GM21529 (cell line): Measurements from ENCODE around the gene PGM2.
"Not testable (repeated sequence)": the region's sequence is repeated elsewhere in the genome, so short reads cannot be mapped to it uniquely, and the experiment has no call there.

ENCODE experiments used
- ATAC-seq: cut with Tn5 transposase; IDR thresholded peaks from one replicate; pipeline ENCODE4 v1.9.1; 2021; ENCODE audit not compliant: unreplicated experiment

The PGM2 gene

DNA sequence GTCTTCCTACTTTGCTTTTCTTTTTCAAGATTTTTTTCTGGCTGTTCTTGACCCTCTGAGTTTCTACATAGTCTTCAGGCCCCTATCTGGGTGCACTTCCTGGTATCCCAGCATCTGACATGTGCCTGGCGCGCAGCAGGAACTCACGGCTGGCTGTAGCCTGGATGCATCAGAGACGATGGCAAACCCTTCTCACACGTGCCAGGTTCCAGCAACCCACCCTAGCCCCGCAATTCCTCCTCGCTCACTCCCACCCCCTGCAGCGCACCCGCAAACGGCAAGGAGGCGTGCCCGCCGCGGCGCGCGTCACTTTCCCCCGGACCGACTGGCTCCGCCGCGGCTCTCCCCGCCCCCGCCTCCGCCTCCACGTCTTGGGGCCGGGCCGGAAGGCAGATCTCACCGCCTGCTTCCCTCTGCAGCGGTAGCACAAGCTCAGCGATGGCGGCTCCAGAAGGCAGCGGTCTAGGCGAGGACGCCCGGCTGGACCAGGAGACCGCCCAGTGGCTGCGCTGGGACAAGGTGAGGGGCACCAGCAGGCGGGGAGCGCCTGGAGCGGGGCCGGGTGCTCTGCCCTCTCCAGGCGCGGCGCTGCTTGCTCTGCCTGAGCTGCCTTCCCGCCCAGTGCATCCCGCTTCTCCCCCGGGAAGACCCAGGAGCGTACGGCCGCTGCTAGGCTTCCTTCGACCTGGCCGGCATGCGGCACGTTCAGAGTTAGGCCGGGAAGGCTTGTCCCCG, at the start of gene PGM2:
TSS of gene PGM2 (plus strand) at position 392 of the 735 bp plus-strand sequence. CDS start at position 439, 47 bp downstream.
- peak; percentile 96 for ATAC-seq

DNA sequence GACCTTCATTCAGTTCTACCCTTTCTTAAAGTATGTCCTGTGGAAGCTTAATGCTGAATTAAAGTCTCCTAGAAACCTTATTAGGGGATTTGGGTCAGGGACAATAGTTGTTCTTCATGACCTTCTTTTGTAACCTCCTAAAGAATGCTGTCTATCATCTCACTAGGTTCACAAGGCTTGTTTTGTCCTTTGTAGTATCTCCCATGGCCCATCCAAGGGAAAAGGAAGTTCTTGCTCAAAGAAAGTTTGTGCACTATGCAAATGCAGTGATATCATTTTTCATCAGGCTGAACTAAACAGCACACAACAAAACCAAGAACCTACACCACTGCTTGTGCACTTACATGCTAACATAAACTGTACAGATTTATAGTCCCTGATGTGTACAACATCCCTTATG, 46.6 kb upstream of the PGM2 start:
- no peak for ATAC-seq

DNA sequence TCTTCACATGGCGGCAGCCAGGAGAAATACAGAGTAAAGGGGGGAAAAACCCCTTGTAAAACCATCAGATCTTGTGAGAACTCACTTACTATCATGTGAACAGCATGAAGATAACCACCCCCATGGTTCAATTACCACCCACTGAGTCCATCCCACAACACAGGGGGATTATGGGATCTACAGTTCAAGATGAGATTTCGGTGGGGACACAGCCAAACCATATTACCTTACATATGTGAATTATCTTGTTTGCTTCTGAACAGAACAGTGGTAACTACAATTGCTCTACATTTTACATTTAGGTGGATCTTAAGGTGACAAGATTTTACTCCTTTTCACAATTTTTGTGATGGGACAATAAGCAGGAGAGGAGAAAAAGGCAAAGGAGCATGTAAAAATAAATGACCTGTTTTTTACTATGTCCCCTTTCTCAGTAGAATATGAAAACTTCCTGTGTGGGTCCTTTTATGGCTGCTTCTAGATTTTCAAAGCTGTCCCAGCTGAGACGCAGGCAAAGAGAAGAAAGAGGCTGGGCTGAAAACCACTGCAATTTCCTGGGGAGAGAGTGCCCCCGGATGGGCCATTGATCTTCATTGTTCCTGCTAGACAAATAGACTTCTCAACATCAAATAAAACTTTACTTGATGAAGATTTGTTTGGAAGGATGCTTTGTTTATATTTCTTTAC, 45.9 kb upstream of the PGM2 start:
- ATAC-seq: no peak

DNA sequence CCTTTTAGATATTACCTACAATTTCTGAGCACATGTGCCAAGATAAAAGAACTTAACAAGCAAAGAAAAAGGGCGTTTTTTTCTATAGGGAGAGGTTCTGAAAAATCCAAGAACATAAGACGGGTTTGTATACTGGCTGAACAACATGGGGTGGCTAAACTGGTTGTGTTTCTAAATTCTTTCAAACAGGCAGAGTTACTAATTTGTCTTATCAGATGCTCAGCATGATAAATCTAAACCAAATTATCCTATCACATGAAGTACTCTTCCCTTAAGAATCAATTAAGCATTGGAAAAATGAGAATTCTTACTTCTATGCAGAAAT, 45.4 kb upstream of the PGM2 start:
- no peak for ATAC-seq

DNA sequence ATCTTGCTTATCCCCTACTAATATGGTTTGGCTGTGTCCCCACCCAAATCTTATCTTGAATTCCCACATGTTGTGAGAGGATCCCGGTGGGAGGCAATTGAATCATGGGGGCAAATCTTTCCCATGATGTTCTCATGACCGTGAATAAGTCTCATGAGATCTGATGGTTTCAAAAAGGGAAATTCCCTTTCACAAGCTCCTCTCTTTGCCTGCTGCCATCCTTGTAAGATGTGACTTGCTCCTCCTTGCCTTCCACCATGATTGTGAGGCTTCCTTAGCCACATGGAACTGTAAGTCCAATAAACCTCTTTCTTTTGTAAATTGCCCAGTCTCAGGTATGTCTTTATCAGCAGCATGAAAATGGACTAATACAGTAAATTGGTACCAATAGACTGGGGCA, 40.2 kb upstream of the PGM2 start:
- ATAC-seq: not testable (repeated sequence)

DNA sequence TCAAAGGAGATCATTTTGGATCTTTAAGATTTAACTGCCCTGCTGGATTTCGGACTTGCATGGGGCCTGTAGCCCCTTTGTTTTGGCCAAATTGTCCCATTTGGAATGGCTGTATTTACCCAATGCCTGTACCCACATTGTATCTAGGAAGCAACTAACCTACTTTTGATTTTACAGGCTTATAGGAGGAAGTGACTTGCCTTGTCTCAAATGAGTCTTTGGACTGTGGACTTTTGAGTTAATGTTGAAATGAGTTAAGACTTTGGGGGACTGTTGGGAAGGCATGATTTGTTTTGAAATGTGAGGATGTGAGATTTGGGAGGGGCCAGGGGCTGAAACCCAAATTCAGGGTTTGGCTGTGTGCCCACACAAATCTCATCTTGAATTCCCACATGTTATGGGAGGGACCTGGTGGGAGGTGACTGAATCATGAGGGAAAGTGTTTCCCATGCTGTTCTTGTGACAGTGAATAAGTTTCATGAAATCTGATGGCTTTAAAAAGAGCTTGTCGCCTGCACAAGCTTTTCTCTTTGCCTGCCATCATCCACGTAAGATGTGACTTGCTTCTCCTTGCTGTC, 38.5 kb upstream of the PGM2 start:
- not testable (repeated sequence) for ATAC-seq

DNA sequence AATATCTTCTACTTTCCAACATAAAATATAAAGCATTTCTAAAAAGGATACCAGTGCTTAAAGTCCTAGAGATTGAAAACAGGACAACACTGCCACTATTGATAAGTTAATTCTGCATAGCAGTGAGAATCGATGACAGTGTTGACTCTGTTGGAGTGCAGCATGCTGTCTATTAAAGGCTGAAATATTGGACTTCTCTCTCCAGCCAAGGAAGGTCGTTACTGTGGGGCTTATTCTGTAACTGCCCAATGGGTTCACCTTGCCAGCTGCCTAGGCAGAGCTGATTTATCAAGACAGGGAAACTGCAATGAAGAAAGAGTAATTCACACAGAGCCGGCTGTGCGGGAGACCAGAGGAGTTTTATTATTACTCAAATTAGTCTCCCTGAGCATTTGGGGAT, 37.7 kb upstream of the PGM2 start:
- ATAC-seq: no peak

DNA sequence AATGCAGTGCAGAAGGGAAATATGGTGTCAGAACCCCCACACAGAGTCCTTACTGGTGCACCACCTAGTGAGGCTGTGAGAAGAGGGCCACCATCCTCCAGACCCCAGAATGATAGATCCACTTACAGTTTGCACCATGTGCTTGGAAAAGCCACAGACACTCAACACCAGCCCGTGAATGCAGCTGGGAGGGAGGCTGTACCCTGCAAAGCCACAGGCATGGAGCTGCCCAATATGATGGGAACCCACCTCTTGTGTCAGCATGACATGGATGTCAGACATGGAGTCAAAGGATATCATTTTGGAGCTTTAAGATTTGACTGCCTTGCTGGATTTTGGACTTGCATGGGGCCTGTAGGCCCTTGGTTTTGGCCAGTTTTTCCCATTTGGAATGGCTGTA, 34.2 kb upstream of the PGM2 start:
- no peak for ATAC-seq

DNA sequence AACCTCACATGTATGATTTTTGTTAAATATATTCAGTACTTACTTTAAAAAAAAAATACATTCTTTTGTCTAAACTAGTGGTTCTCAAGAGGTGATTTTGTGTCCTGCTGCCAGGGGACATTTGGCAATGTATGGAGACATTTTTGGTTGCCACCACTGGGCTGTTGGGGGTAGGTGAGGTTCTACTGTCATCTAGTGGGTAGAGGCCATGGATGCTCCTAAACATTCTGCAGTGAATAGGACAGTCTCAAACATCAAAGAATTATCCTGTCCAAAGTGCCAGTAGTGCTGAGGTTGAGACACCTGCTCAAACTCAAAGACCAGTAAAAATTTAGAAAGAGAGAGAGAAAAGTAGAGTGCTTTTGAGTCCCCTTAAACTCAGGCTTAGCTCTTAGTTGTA, 32.9 kb upstream of the PGM2 start:
- no peak for ATAC-seq

DNA sequence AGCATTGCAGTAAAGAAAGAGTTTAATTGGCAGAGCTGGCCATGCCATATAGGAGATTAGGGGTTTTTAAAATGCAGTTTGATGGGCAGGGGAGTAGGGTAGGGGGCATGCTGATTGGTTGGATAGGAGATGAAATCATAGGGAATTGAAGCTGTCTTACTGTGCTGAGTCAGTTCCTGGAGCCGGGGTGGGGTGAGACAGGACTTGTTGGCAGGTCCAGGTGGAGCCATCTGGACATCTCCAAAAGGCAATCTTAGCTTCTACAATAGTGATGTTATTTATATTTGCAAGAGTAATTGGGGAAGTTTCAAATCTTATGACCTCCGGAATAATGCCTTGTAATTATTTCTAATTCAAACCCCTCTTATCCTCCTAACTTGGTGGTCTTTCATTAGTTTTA, 32.4 kb upstream of the PGM2 start:
- ATAC-seq: no peak

DNA sequence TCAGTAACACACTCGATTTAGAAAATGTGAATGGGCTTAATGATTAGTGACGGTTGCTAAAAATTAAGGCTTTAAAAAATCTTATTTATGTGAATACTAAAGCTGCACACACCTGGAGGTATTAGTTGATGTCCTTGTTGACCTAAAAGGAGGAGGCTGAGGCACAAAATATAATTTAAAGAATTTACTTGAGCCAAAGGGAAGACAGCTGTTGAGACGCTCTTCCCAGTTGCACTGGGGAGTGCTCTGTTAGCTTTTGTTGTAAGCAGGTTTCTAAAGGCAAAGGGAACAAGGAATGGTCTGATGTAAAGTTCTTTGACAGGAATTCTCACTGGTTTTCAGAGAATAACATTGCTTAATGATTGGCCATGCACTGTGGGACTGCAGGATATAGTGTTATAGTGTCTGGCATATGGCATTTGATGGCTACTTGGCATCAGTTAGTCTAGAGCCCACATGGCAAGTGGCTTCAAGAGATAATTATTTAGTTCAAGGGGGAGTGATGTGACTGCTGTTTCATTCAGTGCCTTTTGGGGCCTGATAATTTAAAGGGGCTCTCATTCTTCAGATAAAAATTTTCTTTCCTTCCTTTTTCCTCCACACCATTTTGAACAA, 30.8 kb upstream of the PGM2 start:
- ATAC-seq: no peak

DNA sequence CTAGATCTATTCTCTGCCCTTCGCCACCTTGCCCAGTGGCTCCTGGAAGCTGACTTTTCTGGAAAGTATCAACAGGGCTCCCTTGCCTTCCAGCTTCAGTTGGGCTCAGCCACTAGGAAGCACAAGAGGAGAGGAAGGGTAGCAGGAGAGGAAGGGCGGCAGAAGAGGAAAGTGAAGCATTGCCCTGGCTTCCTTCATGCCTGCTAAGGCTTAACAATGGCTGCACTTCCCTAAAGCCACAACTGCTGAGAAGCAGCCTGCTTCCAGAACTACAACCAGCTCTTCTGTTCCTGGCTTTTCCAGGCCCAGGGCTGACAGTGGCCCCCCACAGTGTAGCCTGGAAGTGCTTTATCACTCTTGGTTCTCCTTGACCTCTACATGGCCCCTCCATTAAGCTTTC, 29.1 kb upstream of the PGM2 start:
- no peak for ATAC-seq

DNA sequence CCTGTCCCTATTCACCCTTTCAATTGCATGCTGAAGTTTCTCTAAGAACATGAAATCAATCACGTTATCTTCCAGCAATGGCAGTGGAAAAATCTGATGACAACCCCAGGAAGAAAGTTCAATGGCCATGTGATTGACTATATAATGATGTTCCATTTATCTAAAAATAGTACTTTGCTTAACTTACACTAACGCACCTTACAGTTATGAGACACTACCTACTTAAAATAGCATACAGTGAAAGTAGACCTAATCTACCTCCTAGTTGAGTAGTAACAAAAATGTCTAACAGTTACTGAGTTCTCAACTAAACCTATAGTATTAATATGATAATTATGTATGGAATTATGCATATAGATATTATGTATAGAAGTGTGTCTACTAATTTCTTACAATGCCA, 28.6 kb upstream of the PGM2 start:
- ATAC-seq: no peak

DNA sequence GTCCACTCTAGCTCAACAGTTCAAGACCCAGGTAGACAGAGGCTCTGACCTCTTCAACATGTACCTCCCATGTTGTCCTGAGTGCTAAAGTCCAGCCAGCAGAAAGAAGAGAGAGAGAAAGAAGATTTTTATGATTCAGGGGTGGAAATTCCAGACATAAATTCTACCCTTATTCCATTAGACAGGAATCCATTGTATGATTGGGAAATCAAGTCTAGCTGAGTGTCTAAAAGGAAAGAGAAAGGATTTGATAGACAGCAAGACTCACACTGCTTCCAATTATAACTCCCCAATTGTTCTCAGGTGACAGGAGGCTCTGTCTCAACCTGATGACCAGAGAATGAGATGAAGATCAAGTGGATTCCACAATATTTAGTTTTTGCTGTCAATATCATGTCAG, 27.9 kb upstream of the PGM2 start:
- ATAC-seq: no peak

DNA sequence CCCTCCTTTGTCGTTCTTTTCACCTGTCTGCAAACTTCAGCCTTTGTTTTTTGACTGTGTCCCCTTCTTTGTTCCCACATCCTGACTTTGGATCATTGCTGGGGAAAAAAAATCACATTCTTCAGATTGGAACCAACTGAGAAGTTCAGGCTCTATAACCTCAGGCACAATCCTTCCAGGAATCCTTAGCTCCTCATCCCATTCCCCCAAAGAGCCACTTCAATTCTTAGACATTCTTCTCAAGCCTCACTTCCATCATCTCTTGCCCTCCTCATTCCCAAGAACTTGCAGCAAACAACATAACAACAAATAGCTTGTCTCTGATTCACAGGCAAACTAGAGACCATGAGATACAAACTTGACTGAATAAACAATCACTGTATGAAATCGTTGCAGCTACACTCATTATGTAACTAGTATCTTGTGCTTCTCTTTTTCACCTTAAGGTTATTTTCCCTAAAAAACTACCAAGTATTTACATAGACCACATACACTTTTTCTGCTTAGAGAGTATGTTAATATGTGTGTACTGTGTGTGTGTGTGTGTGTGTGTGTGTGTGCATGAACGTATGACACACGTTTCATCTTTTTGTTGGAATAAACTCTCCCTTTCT, 26.4 kb upstream of the PGM2 start:
- ATAC-seq: no peak

DNA sequence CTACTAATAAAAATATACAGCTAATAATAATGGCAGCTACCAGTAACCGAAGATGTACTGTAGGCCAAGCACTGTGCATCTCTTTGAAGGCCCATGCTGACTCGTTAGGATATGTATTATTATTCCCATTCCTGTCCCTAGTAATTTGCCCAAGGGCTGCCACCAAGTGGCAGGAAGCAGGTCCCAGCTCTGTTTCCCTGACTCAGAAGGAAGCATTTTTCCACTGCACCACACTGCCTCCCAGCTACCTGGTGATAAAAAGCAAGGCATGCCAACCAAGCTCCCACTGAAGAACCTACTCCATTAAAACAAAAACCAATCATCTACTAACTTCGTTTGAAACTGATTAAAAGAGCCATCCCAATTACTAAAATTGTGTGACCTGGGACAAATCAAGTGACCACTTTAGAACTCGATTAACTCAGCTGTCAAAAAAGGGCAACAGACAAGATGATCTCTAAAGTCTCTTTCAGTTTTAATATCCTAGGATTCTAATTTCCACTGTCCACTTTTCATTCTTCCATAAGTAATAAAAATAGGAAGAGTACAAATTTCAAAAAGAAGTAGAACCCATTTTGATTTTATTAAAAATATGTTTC, 24.3 kb upstream of the PGM2 start:
- peak; percentile 60 for ATAC-seq

DNA sequence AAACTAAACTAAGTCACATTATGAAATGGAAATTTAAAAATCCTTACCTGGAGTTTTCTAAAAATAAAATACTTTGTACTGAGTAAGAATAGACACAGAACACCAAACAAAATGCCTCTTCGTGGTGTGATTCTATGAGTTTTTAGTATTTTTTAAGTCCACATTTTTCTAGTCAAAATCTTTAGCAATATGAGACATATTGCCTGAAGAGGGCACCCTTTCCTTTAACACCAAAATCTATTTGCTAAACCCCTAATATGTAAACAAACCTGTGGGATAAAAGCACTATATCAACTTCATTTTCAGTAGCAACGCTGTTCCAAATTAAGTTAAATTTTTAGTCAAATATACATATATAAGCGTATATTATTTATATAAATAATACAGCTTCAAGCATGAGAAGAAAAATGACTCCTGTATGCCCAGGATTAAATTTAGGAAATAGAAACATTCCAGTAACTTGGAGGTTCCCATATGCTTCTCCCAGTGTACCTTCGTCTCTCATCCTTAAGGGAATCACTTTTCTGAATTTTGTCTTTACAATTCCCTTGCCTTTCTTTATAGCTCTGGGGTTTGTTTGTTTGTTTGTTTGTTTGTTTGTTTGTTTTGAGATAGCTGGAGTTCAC, 23.0 kb upstream of the PGM2 start:
- ATAC-seq: no peak

DNA sequence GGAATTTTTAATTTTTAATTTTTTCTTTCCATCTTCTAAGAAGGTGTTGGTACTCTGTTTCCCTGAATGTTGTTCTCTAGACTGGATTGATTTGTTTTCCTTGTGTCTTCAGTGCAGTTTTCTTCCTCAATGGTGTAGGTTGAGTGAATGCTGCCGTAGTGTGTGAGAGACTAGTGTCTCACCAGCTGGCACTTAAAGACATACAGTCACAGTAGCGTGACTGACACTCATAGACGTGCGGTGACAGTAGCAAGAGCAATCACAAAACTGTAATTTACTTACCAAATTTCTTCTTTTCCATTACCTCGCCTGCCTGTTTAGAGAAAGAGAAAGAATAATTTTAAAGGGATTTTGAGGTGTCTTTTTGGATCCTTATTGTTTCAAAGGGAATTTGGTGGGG, 21.4 kb upstream of the PGM2 start:
- no peak for ATAC-seq

DNA sequence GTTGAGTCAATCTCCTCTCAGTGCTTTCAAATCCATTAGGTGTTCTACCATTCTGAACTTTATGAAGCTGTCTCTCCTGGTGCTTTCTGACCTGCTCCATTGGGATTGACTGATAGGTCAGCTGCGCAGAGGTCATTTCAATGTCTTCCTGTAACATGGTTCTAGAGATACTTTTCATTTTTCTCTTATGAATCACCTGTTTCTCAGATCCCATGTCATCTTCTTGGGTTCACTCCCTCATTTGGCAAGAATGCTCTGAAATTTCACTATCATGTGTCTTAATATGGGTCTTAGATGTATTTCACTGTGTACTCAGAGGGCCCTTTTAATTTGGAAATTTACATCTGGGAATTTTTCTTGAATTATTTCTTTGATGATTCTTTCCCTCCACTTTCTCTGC, 13.8 kb upstream of the PGM2 start:
- no peak for ATAC-seq

DNA sequence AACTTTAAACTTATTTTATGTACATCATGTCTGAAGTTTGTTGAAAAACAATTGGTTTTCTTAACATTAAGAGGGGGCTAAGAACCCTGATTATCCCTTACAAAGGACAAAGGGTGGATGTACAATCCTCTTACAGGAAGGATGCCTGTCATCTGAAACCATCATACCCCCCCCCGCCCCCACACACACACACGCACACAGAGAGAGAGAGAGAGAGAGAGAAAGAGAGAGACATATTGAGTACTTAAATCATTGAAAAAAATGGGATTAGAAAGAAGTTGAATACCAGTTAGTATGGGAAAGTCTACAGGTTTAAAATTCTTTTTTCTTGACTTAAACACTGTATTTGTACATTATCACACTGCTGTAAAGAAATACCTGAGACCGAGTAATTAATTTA, 10.9 kb upstream of the PGM2 start:
- ATAC-seq: no peak

DNA sequence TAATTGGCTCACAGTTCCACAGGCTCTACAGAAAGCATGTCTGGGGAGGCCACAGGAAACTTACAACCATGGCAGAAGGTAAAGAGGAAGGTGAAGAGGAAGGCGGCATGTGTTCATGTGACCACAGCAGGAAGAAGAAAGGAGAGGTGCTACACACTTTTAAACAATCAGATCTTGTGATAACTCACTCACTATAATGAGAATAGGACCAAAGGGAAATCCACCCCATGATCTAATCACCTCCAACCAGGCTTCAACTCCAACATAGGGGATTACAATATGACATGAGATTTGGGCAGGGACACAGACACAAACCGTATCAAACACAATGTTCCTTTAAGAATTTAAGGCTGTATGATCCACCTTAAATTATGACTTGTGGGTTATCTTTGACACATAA, 10.5 kb upstream of the PGM2 start:
- ATAC-seq: no peak
